Measurements from ENCODE around the gene BRD9.

Gene BRD9

DNA sequence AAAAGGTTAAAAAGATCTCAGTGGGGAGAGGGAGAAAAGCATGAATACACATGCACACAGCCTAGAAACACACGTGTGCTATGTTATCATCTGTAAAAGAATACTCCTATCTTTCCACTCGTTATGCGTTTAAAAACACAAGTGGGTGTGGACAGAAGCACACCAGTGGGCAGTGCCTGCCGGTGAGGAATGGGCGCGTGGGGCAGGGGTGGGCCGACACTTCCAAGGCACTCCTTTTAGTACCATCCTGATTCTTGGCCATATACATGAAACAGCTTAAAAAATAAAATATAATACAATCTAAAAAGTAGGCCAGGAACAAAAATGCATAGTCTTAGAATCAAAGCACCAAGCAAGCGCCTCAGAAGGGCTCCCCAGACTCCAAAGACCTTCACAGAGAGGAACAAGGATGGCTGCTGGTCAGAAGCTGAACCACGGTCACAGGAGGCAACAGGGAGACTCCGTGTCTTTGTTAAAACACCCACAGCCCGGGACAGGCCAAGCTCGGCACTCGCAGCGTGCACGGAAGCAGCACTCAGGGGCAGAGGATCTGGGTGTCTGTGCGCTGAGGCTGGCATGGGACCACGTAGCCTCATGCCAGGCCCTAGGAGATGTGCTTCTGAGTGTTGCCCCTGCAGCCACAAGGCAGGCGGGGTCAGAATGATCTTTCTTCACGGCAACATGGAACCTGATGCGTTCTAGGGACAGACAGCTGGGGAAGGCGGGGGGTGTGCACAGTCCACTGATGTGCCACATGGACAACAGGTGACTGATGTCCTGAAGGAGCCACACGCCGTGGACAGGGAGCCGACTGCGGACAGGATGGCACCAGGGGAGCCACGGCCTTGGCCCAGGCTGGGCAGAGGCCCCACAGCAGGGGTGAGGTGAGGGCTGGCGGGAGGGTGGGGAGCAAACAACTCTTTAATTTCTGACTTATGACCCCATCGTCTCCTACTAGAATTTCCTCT is 15.9 kb downstream of the BRD9 start:
- no peak for DNase-seq

DNA sequence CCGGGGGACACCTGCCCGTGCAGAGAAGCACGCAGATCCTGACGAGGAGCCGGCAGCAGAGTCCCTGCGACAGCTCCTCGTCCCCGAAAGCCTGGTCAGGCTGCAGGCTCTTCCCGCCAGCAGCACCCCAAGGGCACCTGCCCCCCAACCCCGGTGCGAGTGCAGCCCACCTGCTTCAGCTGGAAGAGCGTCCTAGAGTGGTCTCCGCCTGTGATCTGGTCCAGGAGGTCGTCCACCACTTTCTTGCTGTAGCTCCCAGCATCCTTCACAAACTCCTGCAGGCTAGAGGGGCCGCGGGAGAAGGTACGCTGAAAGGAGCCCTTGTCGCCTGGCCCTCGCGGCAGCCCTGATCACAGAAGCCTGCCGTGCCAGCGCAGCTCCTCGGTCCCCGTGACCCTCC is 16.7 kb downstream of the BRD9 start:
- no peak for DNase-seq

DNA sequence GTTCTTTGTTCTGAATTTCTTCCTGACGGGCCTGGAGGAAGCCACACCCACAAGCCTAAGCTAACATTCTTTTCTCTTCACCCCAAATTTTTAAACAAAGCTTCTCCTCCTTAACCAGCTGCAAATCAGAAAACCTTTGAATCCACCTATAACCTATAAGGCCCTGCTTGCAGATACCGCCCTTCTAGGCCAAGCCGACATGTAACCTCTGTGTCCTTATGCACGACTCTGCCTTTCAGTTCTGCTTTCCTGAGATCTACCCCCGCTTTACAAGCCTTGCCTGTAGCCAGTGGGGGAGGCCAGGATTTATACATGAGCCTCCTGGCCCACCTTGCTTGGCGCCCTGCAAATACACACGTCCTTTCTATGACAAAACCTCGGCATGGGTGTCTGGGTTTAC is 19.3 kb downstream of the BRD9 start:
- DNase-seq = no peak

DNA sequence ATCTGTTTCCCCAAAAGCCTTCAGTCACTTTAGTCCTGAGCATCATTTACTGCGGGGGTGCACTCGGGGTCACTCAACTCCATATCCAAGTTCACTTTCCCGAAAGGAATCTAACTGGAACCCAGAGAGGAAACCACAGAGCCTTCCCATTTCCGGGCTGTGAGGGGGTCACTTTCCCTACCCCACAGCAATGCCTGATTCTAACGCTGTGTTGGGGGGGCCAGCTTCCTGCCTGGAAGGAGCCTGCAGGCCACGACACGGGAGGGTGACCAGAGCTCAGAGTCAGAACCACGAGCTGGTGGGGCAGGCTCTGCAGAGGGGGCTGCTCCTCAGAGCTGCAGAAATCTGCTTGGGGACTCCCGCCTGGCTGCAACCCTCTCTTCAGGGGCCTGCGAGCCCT is 20.3 kb downstream of the BRD9 start:
- DNase-seq = no peak

DNA sequence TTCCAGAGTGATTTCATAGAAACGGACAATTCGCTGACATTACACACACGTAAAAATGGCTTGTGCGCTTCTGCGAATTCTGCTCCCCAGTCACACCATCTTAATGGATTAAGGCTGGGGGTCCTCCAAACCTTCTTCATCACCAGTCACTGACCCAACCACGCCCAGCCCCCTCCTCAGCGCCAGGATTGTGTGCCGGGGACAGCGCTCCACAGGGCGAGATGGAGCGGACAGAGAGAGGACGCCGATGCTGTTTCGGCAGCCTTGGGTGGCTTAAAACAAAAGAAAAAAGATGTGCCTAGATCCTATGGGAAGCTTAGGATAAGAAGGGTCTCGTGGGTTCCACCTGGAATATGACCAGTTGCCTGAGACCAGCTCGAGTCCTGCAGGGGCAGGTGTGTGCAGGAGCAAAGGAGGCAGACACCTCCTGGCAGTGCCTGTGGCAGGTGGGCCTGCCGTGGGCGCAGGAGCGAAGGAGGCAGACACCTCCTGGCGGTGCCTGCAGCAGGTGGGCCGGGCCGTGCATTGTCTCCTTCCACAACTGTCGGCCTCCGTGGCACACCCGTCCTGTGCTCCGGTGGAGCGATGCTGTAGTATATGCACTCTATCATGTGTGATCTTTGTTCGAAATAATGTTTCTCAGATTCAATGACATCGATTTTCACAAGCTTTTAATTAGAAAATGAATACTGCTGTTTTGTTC is 20.9 kb downstream of the BRD9 start:
- no peak for DNase-seq

DNA sequence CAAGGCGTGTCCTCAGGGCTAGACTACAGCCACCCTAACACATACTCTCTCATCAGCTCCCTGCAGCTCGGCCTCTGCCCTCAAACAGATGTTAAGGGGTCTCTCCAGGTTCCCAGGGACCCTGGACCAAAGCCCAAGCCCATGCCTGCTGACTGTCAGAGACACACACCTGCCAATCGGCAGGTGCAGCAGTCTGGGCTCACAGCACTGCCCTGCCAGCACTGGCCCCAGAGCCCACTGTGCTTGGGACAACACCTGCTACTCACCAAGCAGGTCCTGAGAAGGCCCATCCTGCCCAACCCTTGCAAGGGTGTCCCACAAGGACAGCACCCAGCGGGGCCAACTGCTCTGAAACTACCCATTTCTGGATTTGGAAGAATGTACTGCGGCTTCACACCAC is 21.6 kb downstream of the BRD9 start:
- DNase-seq = no peak

DNA sequence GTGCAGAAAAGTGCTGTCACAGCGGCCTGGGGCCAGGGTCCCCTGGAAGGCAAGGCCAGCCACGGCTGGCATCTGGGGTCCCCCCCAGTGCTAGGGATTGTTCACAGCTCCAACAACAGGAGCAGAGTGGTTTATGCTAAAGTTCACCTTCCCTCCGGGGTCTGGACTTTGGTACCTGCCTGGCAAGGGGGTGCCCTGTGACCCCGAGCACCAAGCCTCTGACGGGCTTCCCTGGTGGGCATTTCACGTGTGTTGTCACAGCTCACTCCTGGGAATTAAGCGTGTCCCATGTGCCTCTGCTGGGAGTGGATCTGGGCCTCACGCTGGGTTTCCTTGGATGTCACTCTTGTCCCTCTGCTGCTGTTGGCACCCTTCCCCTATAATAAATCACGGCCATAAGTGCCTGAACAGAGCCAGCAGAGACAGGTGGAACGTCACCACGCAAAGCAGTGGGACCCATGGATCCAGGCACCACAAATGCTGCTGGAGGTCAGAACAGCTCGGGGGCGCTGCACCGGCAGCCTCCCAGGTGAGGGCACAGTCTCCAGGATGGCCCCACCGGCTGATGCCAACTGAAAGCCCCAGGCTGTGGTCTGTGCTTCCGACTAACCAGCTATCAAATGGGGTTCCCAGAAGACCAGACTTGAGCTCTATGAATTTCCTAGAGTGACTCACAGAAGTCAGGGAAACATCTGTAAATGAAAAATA is 24.0 kb downstream of the BRD9 start:
- no peak for DNase-seq

DNA sequence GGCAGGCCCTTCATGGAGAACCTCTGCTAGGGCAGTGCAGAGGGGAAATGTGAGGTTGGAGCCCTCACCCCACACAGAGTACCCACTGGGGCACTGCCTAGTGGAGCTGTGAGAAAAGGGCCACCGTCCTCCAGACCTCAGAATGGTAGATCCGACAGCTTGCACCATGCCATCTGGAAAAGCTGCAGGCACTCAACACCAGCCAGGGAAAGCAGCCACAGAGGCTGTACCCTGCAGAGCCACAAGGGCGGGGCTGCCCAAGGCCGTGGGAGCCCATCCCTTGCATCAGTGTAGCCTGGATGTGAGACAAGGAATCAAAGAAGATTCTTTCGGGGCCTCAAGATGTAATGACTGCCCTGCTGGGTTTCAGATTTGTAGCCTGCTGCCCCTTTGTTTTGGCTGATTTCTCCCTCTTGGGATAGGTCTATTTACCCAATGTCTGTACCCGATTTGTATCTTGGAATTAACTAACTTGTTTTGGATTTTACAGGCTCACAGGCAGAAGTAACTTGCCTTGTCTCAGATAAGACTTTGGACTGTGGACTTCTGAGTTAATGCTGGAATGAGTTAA is 25.2 kb downstream of the BRD9 start:
- no peak for DNase-seq

DNA sequence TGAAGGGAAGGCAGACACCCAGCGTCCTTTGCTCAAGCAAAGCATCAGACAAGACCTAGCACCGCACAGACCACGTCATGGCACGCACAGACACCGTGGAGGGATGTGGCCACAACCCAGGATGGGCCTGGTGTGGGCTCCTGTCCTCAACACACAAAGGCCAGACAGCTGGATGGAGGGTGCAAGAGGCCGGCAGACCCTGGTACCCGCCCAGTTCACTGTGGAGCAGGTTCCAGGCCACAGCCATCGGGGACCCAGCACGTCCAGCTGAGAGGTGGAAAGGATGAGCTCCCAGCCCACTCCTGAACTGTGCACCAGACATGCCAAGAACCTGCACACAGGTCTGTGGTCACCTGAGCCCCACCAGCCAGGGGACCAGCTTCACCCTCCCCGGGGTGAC is 26.8 kb downstream of the BRD9 start:
- no peak for DNase-seq

DNA sequence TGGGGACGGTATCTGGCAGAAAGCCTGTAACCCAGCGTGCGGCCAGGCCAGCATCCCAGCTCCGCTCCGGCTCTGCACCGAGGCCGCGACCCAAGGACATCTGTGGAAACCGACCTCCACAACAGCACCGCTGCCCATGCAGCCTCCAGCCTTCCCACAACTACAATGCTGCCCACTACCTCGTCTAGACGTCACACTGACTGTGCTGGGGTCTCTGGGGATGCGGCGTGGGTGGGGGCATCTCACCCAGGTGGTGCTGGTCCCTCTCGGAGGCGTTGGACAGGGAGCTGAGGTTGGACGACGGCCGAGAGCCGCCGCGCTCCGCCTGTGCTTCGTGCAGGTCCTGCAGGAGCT is 27.5 kb downstream of the BRD9 start:
- no peak for DNase-seq

DNA sequence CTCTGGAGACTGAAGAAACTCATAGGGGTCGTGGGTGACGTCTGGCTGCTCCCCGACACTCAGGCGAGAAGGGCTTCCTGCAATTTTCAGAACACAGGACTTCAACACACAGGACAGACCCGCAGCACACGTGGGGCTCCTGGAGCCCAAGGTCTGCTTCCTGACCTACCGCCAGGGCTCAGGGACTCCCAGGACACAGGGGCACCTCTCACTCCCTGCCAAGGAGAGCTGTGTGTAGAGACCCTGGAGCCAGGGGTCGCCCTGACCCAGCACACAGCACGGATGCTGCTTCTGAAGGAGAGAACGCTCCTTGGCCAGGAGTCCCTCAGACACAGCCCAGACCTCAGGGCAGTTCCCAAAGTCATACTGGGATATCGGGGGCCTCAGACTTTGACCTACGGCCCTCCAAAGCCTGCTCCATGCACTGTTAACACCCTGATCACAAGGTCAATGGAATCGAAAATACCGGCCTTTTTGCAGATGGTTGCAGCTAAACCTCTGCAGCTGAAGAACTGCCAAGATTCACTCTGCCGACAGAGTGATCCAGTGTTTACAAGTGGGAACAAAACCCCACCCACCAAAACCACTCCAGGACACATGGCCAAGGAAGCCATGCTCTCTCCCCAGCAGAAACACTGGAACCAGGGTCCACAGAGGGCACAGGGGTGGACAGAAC is 28.0 kb downstream of the BRD9 start:
- DNase-seq = no peak

DNA sequence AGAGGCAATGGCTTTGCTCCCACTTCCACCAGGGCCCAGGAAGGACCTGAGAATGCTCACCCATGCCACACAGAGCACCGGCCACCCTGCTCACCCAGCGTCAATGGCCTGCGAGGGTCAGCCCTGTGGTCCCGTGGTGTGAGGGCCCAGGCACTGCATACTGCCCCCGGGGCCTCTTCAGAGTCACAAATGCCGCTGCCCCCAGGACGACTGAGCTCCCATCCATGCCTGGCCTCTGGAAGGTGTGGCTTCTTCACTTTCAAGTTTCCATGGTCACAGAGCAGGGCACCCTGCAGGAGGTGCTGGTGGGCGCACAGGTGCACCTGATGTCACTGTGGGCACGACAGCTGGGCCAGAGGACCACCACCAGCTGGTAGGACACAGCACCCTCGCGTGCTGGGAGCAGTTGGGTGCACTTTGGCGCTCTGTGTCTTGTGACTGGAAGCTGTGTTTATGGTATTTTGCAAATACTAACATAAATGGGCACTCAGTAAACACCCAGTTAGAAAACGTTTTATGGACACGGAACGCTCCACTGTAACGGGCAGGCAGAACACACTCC is 29.3 kb downstream of the BRD9 start:
- DNase-seq = no peak

DNA sequence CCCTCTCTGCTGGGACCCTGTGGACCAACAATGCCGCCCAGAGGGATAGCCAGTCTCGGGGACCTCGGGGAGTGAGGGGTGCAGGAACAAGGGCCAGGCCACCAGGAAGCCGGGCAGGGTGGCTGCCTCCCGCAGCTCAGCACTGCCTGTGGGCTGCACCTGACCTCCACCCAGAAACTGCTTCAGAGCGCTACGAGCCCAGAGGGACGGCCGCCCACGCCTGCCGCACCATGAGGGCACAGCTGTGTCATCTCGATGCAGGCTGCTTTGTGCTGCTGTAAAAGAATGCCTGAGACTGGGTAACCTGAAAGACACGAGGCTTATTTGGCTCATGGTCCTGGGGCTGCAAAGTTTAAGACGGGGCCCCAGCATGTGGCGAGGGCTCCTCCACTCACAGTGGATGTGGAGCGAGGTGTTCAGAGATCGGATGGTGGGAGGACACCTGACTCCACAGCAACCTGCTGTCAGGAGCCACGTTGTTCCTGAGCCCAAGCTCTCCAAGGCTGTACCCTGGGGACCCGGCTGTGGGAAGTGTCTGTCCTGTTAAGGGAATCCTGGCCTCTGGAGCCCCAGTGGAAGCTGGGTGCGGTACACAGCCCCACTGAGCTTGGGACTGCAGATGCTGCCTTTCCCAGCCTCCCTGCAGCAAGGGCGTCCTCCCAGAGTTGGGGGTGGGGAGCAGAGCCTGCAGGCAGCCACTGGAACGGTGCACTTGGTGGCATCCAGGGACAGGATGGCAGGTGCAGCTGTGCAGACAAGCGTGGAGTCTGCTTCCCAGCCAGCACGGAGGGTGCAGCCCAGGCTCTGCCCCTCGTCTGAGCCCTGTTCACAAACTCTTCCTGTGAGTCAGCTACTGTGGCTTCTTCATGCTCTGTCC is 30.0 kb downstream of the BRD9 start:
- no peak for DNase-seq

DNA sequence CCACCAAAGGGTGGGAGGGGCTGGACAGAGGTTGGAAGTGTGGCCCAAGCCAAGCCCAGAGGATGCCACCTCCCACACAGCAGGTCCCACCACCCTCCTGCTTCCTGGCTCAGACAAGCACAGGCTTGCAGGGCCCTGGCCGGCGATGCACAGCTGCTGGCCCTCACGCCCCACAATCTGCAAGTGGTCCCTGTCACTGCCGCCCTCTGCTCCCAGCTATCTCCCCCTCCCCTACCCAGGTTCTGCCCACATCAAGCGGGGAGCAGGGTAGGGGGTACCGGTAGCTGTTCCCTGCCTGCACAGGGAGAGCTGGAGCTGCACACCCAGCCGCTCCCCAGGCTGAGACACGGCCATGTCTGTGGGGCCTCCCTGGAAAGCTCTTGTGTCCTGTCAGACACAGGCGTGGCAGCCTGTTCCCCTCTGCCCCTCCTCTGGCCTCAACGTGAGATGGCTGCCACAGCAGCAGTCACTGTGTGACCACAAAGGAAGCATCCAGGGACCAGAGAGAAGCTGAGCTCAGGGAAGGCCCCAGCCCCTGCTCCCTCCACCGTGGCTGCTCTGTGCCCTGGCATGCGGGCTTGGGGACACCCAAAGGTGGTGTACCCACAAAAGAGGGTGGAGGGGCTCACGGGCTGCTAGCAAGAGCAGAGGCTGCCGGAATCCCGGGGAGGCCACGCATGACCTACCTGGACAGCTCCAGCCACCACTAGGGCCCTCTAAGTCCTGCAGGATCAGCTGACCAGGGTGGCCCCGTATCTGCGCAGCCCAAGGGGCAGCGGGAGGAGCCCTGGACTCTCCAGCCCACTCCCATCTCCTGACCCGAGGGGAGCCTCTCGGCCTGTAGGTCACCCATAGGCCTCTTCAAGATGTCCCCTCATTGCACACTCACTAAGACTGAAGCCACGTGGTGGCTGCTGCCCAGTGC is 30.9 kb downstream of the BRD9 start:
- DNase-seq = no peak

DNA sequence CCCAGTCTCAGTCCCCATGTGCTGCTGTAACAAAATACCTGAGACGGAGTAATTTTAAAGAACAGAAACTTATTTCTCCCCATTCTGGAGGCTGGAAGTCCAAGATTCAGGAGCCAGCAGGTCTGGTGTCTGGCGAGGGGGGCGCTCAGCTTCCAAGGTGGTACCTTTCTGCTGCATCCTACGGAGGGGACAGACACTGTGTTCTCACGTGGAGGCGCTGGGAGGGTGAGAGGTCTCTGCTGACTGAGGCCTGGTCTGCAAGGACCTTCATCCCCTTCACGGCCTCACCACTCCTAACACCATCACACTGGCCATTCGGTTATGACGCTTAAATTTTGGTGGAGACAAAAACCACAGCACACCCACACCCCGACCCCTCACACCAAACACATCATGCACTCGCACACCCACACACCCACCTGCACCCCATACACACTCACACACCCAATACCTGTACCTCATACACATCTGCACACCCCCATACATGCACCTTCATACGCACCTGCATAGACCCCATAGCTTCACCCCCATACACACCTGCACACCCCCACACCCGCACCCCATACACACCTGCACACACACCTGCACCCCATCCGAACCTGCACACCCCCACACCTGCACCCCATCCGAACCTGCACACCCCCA is 32.0 kb downstream of the BRD9 start:
- no peak for DNase-seq

DNA sequence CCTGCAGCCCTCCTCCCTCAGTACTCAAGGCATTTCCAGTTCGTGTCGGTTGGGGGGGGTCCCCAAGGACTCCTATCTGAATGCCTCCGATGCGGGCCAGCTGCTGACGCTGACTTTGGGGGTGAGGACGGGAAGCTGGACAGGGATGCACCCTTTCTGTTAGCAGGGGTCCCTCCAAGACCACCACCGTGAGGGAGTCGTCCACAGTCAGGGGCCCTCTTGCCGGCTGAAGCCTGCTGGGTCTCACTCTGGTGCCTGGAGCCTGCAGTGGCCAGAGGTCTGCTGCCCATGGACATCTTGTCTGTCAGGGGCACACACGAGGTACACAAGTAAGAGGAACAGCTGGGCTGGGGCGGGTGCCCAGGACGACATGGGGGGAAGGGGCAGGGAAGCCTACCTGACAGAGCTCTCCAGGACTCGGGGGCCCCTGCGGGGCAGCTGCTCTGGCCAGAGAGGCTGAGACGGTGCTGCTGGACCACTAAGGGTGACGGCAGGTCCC is 32.8 kb downstream of the BRD9 start:
- DNase-seq = no peak

DNA sequence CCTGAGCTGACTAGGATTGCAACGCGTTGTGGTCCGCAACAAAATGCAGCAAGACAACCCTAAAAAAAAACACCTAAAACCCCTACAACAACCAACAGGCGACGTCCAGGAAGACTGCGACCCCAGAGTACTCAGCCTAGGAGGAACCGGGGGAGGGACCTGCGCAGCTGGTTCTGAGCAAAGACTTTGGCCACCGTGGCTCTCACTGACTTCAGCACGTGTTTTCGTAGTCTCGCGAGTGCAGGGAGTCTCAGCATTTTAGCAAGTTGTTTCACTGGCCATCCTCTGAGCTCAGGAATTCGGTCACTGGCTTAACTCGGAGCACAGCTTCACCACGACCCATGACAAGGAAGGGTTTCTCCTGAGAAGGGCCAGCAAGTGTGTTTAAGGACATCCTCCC is 33.2 kb downstream of the BRD9 start:
- DNase-seq = no peak

DNA sequence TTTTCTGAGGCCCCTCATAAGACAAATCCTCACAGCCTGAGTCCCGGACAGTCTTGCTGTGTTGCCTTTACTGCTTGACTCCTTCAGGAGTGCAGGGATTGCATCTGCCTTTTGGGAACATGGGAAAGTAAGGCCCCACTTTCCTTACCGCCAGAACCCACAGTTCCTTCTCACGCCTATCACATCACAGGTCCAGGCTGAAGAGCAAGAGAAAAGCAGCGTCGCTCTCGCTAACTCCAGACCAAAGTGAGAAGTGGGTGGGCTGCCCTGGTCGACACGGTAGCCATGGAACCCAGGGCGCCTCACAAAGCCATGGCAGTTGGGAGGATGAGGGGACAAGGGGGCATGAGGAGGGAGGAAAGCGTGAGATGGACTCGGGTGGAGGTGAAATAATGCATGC is 33.9 kb downstream of the BRD9 start:
- DNase-seq = no peak

Measured in AML-193 (cell line).